Measurements from ENCODE around the gene ETNK2.
"Not testable (repeated sequence)": the region's sequence is repeated elsewhere in the genome, so short reads cannot be mapped to it uniquely, and the experiment has no call there.

ETNK2 gene

DNA sequence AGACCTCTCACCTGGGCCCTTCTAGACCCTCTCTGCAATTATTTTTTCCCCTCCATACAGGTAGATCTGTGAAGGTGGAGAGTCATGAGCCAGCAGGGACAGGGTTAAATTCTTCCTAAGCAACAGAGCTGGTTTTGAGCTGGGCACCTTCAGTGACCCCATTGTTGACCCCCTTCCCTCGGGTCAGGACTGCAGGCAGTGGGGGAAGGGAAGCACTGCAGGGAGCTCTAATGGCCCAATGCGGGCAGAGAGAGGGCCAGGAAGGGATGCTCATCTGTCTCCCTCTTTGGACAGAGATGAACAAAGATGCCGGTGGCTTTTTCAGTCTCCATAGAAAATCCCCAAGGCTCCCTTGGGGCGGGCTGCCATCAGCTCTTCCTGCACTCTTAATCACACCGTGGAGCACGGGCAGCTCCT lies 57.5 kb downstream of the ETNK2 start:
- DNase-seq = peak; percentile 14

DNA sequence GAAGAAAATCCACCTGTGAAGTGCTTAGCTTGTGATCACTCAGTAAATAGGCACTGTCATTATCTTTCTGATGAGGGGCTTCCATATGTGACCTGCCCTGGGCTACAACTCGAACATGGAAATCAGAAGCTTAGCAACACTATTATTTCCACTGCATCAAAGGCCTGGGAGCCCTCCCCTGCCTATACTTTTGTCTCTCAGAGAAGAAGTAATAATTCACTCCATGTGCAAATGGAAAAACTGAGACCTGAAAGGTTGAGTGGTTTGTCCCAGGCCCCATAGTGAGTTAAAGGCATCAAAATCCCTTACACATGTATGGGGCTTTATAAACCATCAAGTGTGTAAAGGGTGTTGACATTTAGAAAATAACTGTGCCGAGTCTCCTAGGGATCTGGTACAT lies 58.1 kb downstream of the ETNK2 start:
- no peak for DNase-seq

DNA sequence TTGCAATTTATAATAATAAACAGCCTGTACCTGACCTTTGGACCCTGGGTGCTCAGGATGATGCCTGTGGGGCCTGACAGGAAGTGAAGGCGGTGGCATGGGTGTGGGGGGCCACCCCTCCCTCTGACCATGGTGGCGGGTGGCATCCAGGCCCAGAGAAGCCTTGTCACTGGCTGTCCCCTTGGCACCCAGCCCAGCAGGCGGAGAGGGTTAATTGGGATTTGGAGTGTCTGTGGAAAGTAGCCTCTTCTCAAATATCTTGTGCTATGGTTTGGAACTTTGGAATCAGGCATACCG lies 58.5 kb downstream of the ETNK2 start:
- DNase-seq = no peak

DNA sequence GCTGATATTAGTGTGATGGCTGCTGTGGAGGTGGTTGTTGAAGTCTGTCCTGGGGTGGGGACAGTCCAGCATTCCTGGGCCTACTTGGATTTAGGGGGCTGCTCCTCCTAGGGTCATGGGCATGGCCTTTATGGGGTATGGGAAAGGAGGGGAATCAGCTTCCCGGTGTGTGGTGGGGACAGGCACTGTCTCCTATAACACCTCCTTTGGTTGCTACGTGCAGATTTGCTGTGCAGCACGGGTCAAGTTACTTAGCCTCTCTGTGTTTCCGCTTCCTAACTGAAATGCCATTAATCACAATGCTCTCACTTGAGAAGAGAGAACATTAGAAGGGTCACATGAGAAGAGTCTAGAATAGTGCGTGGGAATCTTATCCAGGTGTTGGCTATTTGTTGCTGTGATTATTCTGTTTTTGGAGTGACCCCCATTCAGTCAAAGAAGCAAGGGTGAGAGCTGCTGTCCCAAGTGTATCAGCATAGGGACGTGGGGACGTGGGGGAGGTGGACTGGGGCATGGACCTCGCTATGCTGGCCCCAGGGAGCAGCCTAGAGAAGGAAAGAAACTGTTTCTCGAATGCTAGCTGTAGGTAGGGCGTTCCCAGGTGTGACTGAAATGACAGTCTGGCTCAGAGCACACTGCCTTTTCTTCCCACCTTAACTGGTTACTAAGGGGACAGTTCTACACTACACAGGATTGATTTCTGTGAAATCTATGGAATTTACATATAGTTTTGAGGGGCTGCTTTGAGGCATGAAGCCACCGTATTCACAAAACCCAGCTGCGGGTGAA lies 59.0 kb downstream of the ETNK2 start:
- no peak for DNase-seq

DNA sequence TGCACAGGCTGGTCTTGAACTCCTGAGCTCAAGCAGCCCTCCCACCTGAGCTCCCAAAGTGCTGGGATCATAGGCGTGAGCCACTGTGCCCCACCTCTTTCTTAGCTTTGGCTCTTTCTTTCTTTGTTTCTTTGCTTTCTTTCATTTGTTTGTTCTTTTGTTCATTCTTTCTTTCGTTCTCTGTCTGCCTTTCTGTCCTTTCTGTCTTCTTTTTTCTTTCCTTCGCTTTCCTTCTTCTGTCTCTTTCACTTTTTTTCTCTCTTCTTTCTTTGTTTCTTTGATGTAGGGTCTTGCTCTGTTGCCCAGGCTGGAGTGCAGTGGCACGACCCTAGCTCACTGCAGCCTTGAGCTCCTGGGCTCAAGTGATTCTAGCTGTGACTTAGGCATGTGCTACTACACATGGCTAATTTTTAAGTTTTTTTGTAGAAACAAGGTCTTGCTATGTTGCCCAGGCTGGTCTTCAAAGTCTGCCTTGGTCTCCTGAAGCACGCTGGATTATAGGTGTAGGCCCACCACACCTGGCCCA lies 60.0 kb downstream of the ETNK2 start:
- no peak for DNase-seq

DNA sequence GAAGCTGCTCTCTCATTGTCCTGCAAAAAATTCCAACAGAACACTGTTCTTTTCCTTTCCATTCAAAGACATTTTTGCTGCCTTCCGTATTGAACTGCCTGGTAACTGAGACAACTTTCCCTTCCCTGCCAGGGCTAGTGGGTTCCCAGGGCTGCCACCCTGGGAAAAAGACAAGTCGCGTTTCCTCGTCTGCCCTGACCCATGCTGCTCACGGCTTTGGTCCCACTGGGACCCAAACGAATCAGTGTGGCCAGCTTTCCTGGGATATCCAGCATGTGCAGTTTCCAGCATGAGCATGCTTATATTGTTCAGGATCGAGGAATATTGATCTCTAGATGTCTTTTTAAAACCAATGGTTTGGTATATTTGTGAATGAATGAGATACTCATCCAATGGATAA lies 60.8 kb downstream of the ETNK2 start:
- no peak for DNase-seq

DNA sequence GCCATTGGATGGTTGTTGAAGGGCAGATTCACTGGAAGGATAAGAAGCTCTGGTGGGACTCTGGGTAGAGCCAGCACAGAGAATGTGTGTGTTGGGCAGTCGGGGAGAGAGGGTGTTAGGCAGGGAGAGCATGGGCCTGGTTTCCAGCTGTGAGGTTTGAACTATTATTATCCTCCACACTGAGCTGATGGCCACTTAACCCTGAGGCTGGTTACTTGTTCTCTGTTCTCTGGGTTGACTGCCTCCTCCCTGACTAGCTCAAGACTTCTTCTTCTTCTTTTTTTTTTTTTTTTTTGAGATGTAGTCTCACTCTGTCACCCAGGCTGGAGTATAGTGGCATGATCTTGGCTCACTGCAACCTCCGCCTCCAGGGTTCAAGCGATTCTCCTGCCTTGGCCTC lies 61.7 kb downstream of the ETNK2 start:
- not testable (repeated sequence) for DNase-seq

DNA sequence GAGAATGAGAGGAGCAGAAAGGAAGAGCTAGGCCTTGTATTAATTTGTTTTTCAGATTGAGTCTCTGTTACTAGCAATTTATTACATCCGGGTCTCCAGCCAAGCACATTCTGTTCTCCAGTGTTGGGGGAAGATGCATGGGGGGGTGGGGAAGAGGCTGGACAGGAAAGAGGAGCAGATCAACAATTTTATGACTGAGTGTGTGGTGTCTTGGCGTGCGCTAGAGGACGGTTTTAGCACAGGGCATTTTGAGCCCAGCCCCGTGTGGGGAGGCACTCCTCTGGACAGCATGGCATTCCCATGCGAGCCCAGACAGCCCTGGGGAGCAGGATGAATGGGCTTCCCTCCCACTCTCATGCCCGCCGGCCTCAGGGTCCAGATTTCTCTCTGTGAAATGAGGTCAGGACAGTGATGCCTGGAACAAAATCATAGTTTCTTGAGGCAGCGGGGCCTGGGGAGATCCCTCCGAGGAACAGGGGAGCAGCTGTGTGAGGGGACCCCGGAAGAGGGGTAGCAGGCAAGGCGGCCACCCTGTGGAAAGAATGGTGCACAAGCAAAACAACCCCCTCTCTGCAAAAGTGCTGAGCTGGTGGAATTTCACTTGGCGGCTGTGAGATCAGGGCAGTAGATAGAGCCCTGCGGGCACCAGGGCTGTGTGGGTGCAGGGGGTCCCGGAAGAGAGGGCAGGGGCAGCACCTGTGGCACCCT lies 62.6 kb downstream of the ETNK2 start:
- DNase-seq = peak; percentile 48

DNA sequence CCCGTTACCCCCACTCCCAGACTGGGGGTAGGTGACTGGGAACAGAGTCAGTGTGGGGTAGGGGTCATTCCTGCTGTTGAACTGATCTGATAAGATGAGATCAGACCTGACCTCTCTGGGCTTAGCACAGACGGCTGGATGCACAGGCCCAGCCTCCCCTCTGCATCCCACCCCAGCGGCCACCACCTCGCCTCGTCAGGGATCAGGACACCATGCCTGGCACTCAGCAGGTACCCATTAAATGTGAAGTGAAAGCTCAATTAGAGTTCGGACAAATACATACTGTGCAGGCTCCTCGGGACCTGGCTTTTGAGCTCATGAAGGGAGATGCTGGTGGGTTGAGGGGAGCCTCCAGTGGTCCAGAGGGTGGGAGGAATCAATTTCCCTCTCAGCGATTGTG lies 63.2 kb downstream of the ETNK2 start:
- DNase-seq = no peak

DNA sequence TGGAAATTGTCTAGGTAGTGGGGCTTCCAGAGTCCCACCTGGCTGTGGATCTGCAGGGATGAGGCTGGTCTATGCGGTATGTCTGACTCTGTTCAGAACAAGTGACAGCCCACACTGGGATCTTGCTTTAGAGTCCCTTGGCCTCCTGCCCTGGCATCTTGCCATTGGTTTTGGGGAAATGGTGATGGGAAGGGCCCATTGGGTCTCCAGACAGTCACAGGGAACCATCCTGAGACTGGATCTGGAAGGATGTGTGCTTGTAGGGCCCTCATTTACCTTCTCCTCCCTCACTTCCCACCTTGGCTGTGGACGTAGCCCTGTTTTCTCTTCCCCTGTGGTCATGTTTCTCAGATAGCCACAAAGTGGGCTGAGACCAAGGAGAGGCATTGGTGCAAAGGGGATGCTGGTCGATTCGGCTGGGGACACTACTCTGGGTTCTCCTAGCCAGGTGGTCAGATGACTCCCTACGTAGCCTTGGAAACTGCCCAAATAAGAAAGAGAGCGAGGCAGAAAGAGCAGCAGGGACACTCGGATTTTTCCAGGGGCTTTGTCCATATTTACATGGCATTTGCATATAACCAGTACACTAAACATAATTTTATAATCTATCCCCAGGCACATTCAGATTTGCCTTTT lies 63.8 kb downstream of the ETNK2 start:
- no peak for DNase-seq

DNA sequence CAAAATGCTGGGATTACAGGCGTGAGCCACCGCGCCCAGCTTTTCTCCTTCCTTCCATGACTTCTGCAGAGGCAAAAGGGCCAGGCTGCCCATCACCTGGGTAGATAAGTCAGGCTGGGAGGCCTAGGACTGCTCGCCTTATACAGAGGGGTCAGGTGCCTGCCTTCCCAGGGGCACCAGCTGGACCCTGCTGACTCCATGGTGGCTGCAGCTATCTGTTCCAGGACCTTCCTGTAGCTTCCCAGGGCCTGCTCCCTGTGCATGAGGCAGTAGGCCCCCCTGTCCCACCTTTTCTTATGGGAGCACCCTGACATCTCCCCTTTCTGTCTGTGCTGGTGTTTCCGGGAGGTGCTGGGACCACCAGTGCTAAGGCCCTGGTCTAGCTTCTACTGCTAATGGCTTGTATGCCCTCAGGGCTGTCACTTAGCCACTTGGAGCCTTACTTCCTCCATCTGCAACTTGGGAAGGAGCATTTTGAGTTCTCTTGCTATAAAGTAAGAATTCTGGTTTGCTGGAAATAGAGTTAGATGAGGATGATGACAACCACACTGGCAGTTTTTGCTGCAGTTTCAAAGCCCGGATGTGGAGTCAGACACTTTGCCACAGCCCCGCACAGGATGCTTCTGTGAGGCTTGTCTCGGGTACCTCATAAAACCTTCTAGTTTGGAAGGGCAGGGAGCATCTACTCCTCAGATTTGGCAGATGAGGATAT lies 64.5 kb downstream of the ETNK2 start:
- DNase-seq = no peak

DNA sequence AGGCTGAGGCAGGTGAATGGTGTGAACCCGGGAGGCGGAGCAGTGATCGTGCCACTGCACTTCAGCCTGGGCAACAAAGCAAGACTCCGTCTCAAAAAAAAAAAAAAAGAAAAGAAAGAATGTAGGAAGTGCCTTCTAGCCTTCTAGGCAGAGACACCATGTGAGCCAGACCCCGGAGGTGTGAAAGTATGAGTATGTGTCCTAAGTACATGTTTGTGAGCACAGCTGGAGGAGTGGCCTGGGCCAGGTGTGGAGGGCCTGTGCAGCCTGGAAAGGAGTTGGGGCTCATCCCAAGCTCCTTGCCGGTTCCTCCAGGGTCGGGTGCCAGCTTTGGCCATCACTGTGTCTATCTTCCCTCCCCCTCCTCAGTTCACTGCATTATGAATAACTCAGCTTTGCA lies 66.0 kb downstream of the ETNK2 start:
- DNase-seq = no peak

DNA sequence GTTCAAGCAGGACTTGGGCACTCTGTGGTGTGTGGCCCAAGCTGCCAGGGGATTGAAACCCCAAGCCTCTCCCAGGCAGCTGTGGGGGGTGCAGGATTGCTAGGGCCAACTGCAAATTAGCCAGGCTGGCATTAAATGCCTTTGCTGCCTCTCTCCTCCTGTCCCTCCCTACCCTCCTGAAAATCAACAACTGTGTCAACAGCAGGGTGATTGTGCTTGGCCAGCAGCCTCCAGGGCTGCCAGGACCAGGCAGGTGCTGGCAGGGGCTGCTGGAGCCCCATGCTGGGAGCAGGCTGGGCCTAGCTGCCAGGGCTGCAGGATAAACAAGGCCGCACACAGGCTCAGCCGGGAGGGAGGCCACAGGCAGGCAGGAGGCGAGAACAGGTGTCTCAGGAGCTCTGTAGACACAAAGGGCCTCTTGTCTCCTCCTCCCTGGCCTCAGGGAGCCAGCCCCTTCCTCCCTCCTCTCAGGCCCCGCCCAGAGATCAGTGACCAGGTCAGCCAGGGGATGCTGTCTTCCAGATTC lies 67.5 kb downstream of the ETNK2 start:
- DNase-seq = no peak

DNA sequence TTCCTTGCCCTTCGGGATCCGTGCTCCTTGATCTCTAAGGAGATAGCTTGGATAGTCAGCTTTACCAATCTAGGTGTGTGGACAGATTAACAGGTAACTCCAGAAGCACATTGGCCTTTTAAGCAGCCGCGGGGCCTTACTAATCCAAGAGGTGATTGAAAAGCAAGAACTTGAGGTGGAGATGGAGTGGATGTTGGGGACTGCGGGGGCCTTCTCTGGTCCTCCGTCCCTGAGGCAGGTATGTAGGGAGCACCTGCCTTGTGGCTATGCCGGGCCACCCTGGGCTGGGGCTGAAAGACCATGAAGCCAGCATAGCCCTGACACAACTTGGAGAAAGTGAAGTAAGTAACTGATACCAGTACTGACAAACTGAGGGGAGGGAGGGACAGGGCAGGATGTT lies 68.4 kb downstream of the ETNK2 start:
- DNase-seq = no peak

DNA sequence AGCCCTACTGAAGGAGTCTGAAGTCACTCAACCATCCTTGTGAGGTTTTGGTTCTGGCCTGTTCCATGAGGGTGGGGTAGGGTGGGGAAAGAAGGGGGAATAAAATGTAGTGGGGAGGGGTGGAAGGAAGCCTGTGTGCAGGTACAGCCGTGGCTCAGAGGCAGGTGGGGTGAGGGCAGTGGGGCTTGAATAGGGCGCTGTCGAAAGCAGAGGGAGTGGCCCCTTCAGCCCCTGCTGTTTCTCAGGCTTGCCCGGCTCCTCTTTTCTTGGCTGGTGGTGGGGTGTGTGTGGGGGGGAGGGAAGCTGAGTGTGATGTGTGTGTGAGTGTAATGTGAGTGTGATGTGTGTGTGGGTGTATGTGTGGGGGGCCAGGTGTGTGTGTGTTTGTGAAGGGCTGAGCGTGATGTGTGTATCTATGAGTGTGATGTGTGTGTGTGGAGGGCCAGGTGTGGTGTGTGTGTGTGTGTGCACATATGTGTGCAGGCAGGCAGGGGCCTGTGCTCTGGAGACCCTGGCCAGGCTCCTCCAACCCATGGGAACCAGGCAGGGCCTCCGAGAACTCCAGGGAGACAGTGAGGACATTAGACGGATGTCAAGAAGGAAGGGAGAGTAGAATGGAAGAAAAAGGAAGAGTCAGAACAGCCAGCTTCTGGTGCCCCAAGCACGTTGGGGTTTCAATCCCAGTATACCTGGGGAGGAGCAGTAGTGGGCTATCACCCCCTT lies 69.9 kb downstream of the ETNK2 start:
- DNase-seq = no peak

DNA sequence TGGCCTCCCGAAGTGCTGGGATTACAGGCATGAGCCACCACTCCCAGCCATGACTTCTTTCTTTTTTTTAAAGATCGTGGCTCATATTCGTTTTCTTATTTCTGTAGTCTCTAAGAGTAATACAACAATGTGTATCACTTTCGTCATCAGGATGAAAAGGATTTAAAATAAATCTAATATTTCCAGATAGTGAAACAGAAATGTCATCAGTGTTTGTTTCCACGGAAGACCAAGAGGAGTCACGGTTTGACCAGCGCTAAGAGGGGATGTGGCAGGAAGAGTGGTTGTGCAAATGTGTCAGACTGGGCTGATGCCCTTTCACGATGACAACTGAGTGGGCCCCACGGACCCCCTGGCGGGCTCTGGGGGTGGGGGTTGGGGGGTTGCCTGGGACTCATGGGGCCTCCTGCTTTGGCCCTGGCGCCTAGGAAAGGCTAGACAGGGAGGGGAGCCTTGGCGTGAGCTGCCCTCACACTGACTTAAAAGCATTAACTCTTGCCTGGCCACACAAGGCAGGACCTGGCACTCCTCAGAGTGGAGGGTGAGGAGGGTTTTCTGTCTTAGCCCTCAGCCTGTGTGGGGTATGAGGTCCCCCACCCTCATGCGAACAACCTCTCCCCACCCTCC lies 70.6 kb downstream of the ETNK2 start:
- peak; percentile 16 for DNase-seq
